Spleen (tissue), 11 donors: ENCODE results near the gene AMN1. TPM values are rescaled to one million over a fixed set of nuclear protein-coding genes. Genes with fewer than 3 reads are reported as not detected.

Source experiments
- DNase-seq: peaks from one replicate; pipeline ENCODE4 v3.0.0-alpha.2; 2020
- H3K27ac ChIP-seq, 8 donors: fragments of 200-600 bp; sonication (generic) in 7 of 8; 1 replicate in 4 of 8; 2 replicates in 4 of 8; pipeline versions ENCODE4 v1.5.0 to v1.8.0; 2016 to 2021; ENCODE audit warnings: inconsistent platforms in 4 of 8, mild to moderate bottlenecking in 4 of 8, moderate library complexity in 1 of 8
- H3K27me3 ChIP-seq, 7 donors: fragments of 200-600 bp; sonication (generic) in 6 of 7; replicated peaks in 1 of 7; 1 replicate in 4 of 7; 2 replicates in 3 of 7; pipeline versions ENCODE4 v1.5.0 to v1.8.0; 2016 to 2021; ENCODE audit warnings: inconsistent platforms in 3 of 7, mild to moderate bottlenecking in 1 of 7
- H3K36me3 ChIP-seq, 6 donors: fragments of 200-600 bp; sonication (generic) in 5 of 6; 1 replicate in 4 of 6; 2 replicates in 2 of 6; pipeline versions ENCODE4 v1.5.0 to v1.8.0; 2016 to 2021; ENCODE audit warnings: inconsistent platforms in 2 of 6
- H3K4me1 ChIP-seq, 6 donors: fragments of 200-600 bp; sonication (generic) in 5 of 6; 1 replicate in 3 of 6; 2 replicates in 3 of 6; pipeline versions ENCODE4 v1.5.0 to v1.8.0; 2016 to 2021; ENCODE audit warnings: inconsistent platforms in 3 of 6
- H3K4me3 ChIP-seq, 8 donors: fragments of 200-600 bp; sonication (generic) in 7 of 8; 1 replicate in 4 of 8; 2 replicates in 4 of 8; pipeline versions ENCODE4 v1.5.0 to v1.8.0; 2016 to 2021; ENCODE audit warnings: inconsistent platforms in 4 of 8, mild to moderate bottlenecking in 4 of 8, moderate library complexity in 2 of 8
- H3K9me3 ChIP-seq, 8 donors: fragments of 200-600 bp; sonication (generic) in 7 of 8; 1 replicate in 4 of 8; 2 replicates in 4 of 8; pipeline versions ENCODE4 v1.5.0 to v1.8.0; 2016 to 2021; ENCODE audit warnings: inconsistent platforms in 4 of 8
- CTCF ChIP-seq, 11 experiments: fragments of 200-600 bp in 7 of 11; fragments of 450-650 bp in 4 of 11; sonication (generic) in 4 of 11; IDR thresholded peaks in 8 of 11; conservative IDR thresholded peaks in 3 of 11; 1 replicate in 7 of 11; 2 replicates in 4 of 11; pipeline versions ENCODE4 v1.4.0 to v1.8.0; 2016 to 2021; ENCODE audit warnings: antibody characterized with exemption in 11 of 11, inconsistent platforms in 4 of 11, mild to moderate bottlenecking in 1 of 11
- POLR2A ChIP-seq, 3 donors: fragments of 450-650 bp; IDR thresholded peaks; one replicate each; pipeline ENCODE4 v1.5.1; 2017; ENCODE audit warnings: antibody characterized with exemption in 3 of 3, mild to moderate bottlenecking in 1 of 3
- POLR2AphosphoS5 ChIP-seq, 3 donors: sonication (generic); formaldehyde crosslinking; IDR thresholded peaks; one replicate each; pipeline ENCODE4 v1.5.1; 2017; ENCODE audit warnings: antibody characterized with exemption in 3 of 3
- WGBS, 5 donors: extraction: QIAGEN DNeasy Blood & Tissue Kit in 3 of 5; methylation state at CpG; one replicate each; pipeline versions ENCODE4 v1.1.5 to v1.1.7; 2013 to 2018; 5-methylcytosine and 5-hydroxymethylcytosine counted together
- intact Hi-C: fragments of 100-400 bp; cut with DNase I; formaldehyde crosslinking; loops from one replicate; pipeline ENCODE4 v1.15.0; 2023; ENCODE audit warnings: low total_unique reads
- polyA plus RNA-seq, 3 donors: library from polyadenylated mRNA; stranded (reverse); fragments of 200-250 nt; gene quantifications; one replicate each; pipeline ENCODE4 v1.2.1, GENCODE V29; 2013
- total RNA-seq, 7 donors: library from RNA; depleted of rRNA in 3 of 7; stranded (reverse); fragments of >200 nt in 3 of 7; fragmentation: NEBNext Ultra II Directional in 4 of 7; extraction: Animal tissue kit (Norgen Biotek cat#: 25700) in 4 of 7; gene quantifications; one replicate each; pipeline versions ENCODE4 v1.1.0 to v1.2.1, GENCODE V29; 2016 to 2021
- donor health status: healthy with polysubstance abuse.
- donor health status: DM: no; HTN: no; CAD: no; lungs with moderate emphysema.
- donor health status: DM: no; HTN: no; CAD: no.
- donor health status: Bipolar disorder and iron deficiency.
- donor health status: healthy.
- donor health status: DM: no; HTN: no; CAD: no.
- donor health status: DM: yes; HTN: yes; CAD: no.

Gene AMN1
- total and polyA plus RNA-seq, 10 donors = 12.9 to 27.4 (median 16.1) TPM

DNA sequence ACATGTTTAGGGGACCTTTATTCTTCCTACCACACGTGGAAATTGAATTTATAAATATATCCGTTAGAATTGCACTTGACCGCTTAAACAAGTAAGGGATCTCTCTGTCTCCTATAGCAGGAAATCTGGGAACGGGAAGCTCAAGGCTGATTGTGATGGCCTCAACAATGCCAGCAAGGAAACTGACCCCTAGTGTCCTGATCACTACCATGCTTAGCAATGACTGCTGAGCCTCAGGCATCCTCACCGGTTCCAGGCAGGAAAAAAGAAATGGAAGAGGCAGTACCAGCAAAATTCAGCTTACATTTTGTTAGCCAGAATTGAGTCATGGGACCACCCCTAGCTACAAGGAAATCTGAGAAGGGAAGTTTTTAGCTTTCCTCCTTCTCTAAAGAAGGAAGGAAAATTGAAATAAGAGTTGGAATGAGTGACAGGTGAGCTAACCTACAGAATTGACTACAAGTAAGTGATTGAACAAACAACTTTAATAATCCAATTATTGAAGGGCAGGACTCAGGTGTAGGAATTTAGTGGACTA, 43.9 kb upstream of the AMN1 start:
- peak overlapping the region in 7 of 8 donors; percentile 1 to 70 (median 53) for H3K27ac ChIP-seq

DNA sequence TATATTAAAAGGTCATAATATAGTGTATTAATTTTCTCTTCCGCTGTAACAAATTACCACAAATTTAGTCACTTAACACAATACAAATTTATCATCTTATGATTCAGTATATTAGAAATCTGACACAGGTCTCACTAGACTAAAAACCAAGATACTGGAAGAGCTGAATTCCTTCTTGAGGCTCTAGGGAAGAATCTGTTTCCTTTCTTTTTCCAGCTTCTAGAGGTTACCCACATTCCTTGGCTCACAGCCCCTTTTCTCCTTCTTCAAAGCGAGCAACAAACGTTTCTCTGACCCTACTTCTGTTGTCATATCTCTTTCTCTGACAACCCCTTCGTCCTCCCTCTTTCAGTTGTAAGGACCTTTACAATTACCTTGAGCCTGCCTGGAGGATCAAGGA, 43.4 kb upstream of the AMN1 start:
- intact Hi-C loops = no loop called here
- peak overlapping the region in 6 of 8 donors; percentile 37 to 70 (median 54) for H3K27ac ChIP-seq
- WGBS, 5 donors = 76 to 88% (median 81%) methylated on average over 4 of the region's 4 CpGs

More for the DNA sequence above, 43.9 kb upstream of the AMN1 start:
- no peak for DNase-seq
- Histone ChIP-seq H3K4me3 (no peak overlapping the region), H3K4me1 (peaks cover 0 to 16% (median 14%) of the 10 kb centered on the region in 6 donors), H3K9me3 (no peaks in the 10 kb centered on the region), H3K36me3 (no peaks in the 10 kb centered on the region), H3K27me3 (no peaks in the 10 kb centered on the region)
- intact Hi-C loops = no loop called here
- peak in 1 of 3 donors; percentile 37 for TF ChIP-seq POLR2AphosphoS5 (IDR thresholded peaks at IDR 0.05)
- no peak for TF ChIP-seq CTCF (IDR thresholded peaks at IDR 0.05 in 8 of 11, conservative IDR thresholded peaks at IDR 0.05 in 3 of 11)
- no peak for TF ChIP-seq POLR2A (IDR thresholded peaks at IDR 0.05)
- 70 to 82% (median 79%) methylated on average over 5 of the region's 5 CpGs for WGBS, 5 donors

DNA sequence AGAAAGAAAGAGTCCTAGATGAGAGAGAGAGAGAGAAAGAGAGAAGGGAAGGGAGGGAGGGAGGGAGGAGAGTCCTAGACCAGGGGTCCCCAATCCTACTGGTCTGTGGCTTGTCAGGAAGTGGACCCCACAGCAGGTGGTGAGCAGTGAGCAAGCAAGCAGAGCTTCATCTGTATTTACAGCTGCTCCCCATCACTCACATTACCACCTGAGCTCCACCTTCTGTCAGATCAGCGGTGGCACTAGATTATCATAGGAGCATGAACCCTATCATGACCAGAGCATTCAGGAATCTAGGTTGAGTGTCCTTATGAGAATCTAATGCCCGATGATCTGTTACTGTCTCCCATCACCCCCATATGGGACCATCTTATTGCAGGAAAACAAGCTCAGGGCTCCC, 39.2 kb upstream of the AMN1 start:
- no peak for DNase-seq
- Histone ChIP-seq H3K4me1 (peaks cover 0 to 4% (median 2%) of the 10 kb centered on the region in 6 donors), H3K27me3 (no peaks in the 10 kb centered on the region), H3K36me3 (no peaks in the 10 kb centered on the region), H3K27ac (peak overlapping the region in 1 of 8 donors; percentile 23), H3K9me3 (peaks cover 0 to 6% (median 0%) of the 10 kb centered on the region in 8 donors), H3K4me3 (no peak overlapping the region)
- no peak for TF ChIP-seq POLR2AphosphoS5 (IDR thresholded peaks at IDR 0.05)
- no peak for TF ChIP-seq CTCF (IDR thresholded peaks at IDR 0.05 in 8 of 11, conservative IDR thresholded peaks at IDR 0.05 in 3 of 11)
- no peak for TF ChIP-seq POLR2A (IDR thresholded peaks at IDR 0.05)
- intact Hi-C loops = no loop called here
- 83 to 94% (median 88%) methylated on average over 2 of the region's 2 CpGs for WGBS, 5 donors

More for the DNA sequence above, 43.4 kb upstream of the AMN1 start:
- no peak for TF ChIP-seq POLR2AphosphoS5 (IDR thresholded peaks at IDR 0.05)
- TF ChIP-seq CTCF (IDR thresholded peaks at IDR 0.05 in 8 of 11, conservative IDR thresholded peaks at IDR 0.05 in 3 of 11) = no peak
- no peak for TF ChIP-seq POLR2A (IDR thresholded peaks at IDR 0.05)
- H3K27me3 ChIP-seq = no peaks in the 10 kb centered on the region
- peaks cover 0 to 16% (median 14%) of the 10 kb centered on the region in 6 donors for H3K4me1 ChIP-seq
- H3K4me3 ChIP-seq = no peak overlapping the region
- no peaks in the 10 kb centered on the region for H3K36me3 ChIP-seq
- H3K9me3 ChIP-seq = no peaks in the 10 kb centered on the region
- no peak for DNase-seq

- DNase-seq = no peak
- WGBS, 5 donors = 49 to 63% (median 59%) methylated on average over 1 of the region's 1 CpG
- no peaks in the 10 kb centered on the region for H3K27me3 ChIP-seq
- H3K36me3 ChIP-seq = no peaks in the 10 kb centered on the region
- H3K27ac ChIP-seq = no peak overlapping the region
- no peaks in the 10 kb centered on the region for H3K4me1 ChIP-seq
- peaks cover 0 to 11% (median 0%) of the 10 kb centered on the region in 8 donors for H3K9me3 ChIP-seq
- intact Hi-C loops = no loop called here
- no peak overlapping the region for H3K4me3 ChIP-seq
- TF ChIP-seq CTCF (IDR thresholded peaks at IDR 0.05 in 8 of 11, conservative IDR thresholded peaks at IDR 0.05 in 3 of 11) = no peak
- no peak for TF ChIP-seq POLR2A (IDR thresholded peaks at IDR 0.05)
- TF ChIP-seq POLR2AphosphoS5 (IDR thresholded peaks at IDR 0.05) = no peak
These were observed 37.1 kb upstream of the AMN1 start for GRCh38 chr12:31765931-31766330.
